ENCODE data around the gene AP2B1.

GRCh38 chr17:35578929-35579432, 8.1 kb upstream of the AP2B1 start:
- TF ChIP-seq CTCF (IDR thresholded peaks at IDR 0.05; ENCODE audit: low read length): no peak
- no peak for TF ChIP-seq EZH2 (optimal IDR thresholded peaks at IDR 0.05; ENCODE audit: low read depth, low read length)
- TF ChIP-seq EZH2phosphoT487 (IDR thresholded peaks at IDR 0.05; ENCODE audit: low read length): no peak
